K562 (cell line): ENCODE data around the gene SEC31A. TPM values are rescaled to one million over a fixed set of nuclear protein-coding genes. Genes with fewer than 3 reads are reported as not detected.

Experiments
- ATAC-seq: fragments of 200-7000 bp; cut with Tn5 transposase; 3 replicates; pipeline ENCODE4 v1.9.1; 2020; ENCODE audit warnings: moderate library complexity
- BruUV-seq: library from RNA; stranded (reverse); fragments of 400-500 nt; replicated peaks from 2 replicates; lab custom pipeline; 2021; lab: Mats Ljungman, UMichigan
- CTCF ChIA-PET: fragments of 300-600 bp; formaldehyde crosslinking; extraction: SDS; loops from one replicate; lab custom pipeline; 2021; ENCODE audit warnings: low intra/inter-chr PET ratio; lab: Yijun Ruan, JAX
- POLR2A ChIA-PET: fragments of 300-600, 350-650 bp; sonication (Branson Sonifier 250); formaldehyde crosslinking; extraction: SDS; loops from one replicate; lab custom pipeline; 2021; ENCODE audit warnings: antibody characterized with exemption, inconsistent platforms; lab: Yijun Ruan, JAX
- DNase-seq, 4 experiments: peaks; one replicate each; pipeline versions ENCODE4 v3.0.0 to v3.0.0-alpha.2; 2011 to 2018; ENCODE audit warnings: low spot score in 3 of 4, mixed read lengths in 3 of 4; ENCODE audit errors: extremely low read depth in 1 of 4
- FAIRE-seq: peaks from 2 replicates; lab custom pipeline; 2011; peaks lifted over from hg19 to GRCh38; lab: Jason Lieb, UNC
- H2AFZ ChIP-seq: 2 replicates; pipeline ENCODE4 v1.6.0; 2011; ENCODE audit warnings: low read depth, low read length, control low read depth, inconsistent platforms
- H3K27ac ChIP-seq: fragments of 200-600 bp; 3 replicates; pipeline ENCODE4 v1.8.0; 2011; ENCODE audit warnings: low read depth, mild to moderate bottlenecking, control low read depth, inconsistent platforms, low read length, moderate library complexity, mixed read lengths; ENCODE audit errors: extremely low read depth
- H3K27me3 ChIP-seq, 2 experiments: fragments of 300-600 bp in 1 of 2; 2 replicates in 1 of 2; 3 replicates in 1 of 2; pipeline versions ENCODE4 v1.6.0 to v1.8.0; 2011; ENCODE audit warnings: inconsistent platforms in 2 of 2, low read length in 2 of 2, mild to moderate bottlenecking in 1 of 2, mixed read lengths in 1 of 2, moderate library complexity in 1 of 2; ENCODE audit not compliant: control insufficient read depth in 2 of 2, insufficient read depth in 2 of 2
- H3K36me3 ChIP-seq: fragments of 300-600 bp; 3 replicates; pipeline ENCODE4 v1.8.0; 2011; ENCODE audit warnings: mild to moderate bottlenecking, low read length, inconsistent platforms; ENCODE audit not compliant: control insufficient read depth, insufficient read depth
- H3K4me1 ChIP-seq, 2 experiments: fragments of 200-600 bp in 1 of 2; replicated peaks in 1 of 2; 2 replicates in 1 of 2; 3 replicates in 1 of 2; pipeline versions ENCODE4 v1.5.1 to v1.8.0; 2011; ENCODE audit warnings: inconsistent platforms in 2 of 2, low read length in 2 of 2, mild to moderate bottlenecking in 1 of 2, mixed read lengths in 1 of 2, moderate library complexity in 1 of 2; ENCODE audit not compliant: control insufficient read depth in 2 of 2, insufficient read depth in 2 of 2
- H3K4me2 ChIP-seq: 2 replicates; pipeline ENCODE4 v1.6.1; 2011; ENCODE audit warnings: low read length, control low read depth, inconsistent platforms, mixed read lengths; ENCODE audit not compliant: insufficient read depth
- H3K4me3 ChIP-seq: fragments of 200-600 bp; sonication (generic), shearing (Covaris generic); 2 replicates; pipeline ENCODE4 v1.5.1; 2016; ENCODE audit warnings: control low read depth, inconsistent platforms
- H3K79me2 ChIP-seq: fragments of 200-600 bp; 3 replicates; pipeline ENCODE4 v1.8.0; 2011; ENCODE audit warnings: low read length, inconsistent platforms; ENCODE audit not compliant: control insufficient read depth, insufficient read depth
- H3K9ac ChIP-seq, 2 experiments: 2 replicates each; pipeline versions ENCODE4 v1.6.0 to v1.6.1; 2011; ENCODE audit warnings: low read depth in 2 of 2, low read length in 2 of 2, control low read depth in 1 of 2, inconsistent platforms in 1 of 2, mild to moderate bottlenecking in 1 of 2, mixed read lengths in 1 of 2; ENCODE audit not compliant: insufficient read depth in 1 of 2
- H3K9me1 ChIP-seq: one replicate; pipeline ENCODE4 v1.6.0; 2011; ENCODE audit warnings: inconsistent platforms, mild to moderate bottlenecking, low read length, moderate library complexity; ENCODE audit not compliant: control insufficient read depth, insufficient read depth
- H3K9me3 ChIP-seq: replicated peaks from 2 replicates; pipeline ENCODE4 v1.5.1; 2011; ENCODE audit warnings: low read depth, low read length, inconsistent platforms; ENCODE audit not compliant: control insufficient read depth, insufficient read depth
- H4K20me1 ChIP-seq: replicated peaks from 2 replicates; pipeline ENCODE4 v1.6.1; 2011; ENCODE audit warnings: low read length, inconsistent platforms, mixed read lengths; ENCODE audit not compliant: control insufficient read depth, insufficient read depth
- ARID1B ChIP-seq: fragments of 450-650 bp; IDR thresholded peaks from 2 replicates; pipeline ENCODE4 v1.6.1; 2016; ENCODE audit warnings: antibody characterized with exemption, mild to moderate bottlenecking, inconsistent platforms
- CBFA2T3 ChIP-seq: fragments of 450-650 bp; IDR thresholded peaks from 2 replicates; pipeline ENCODE4 v1.6.1; 2017
- EGR1 ChIP-seq: fragments of 450-650 bp; conservative IDR thresholded peaks from 2 replicates; pipeline ENCODE4 v1.6.1; 2017; ENCODE audit warnings: mild to moderate bottlenecking
- FIP1L1 ChIP-seq: fragments of 200-400 bp; formaldehyde crosslinking; IDR thresholded peaks from 2 replicates; pipeline ENCODE4 v1.6.1; 2018; ENCODE audit warnings: mild to moderate bottlenecking, low read depth, low read length; ENCODE audit not compliant: poor library complexity, severe bottlenecking
- FOS ChIP-seq: IDR thresholded peaks from 3 replicates; pipeline ENCODE4 v1.6.1; 2011; ENCODE audit not compliant: insufficient read length; ENCODE audit errors: extremely low read depth
- FOSL1 ChIP-seq: fragments of 200-800 bp; sonication (Bioruptor generic); conservative IDR thresholded peaks from 2 replicates; pipeline ENCODE4 v1.6.1; 2016; ENCODE audit warnings: missing genetic modification characterization, missing compliant biosample characterization
- FOXM1 ChIP-seq, 2 experiments: fragments of 450-650 bp in 1 of 2; sonication (generic) in 1 of 2; formaldehyde crosslinking in 1 of 2; IDR thresholded peaks; 2 replicates each; pipeline versions ENCODE4 v1.6.1 to v1.9.0; 2017 to 2022; ENCODE audit warnings: low read depth in 2 of 2, mild to moderate bottlenecking in 2 of 2, missing genetic modification reagents in 1 of 2, moderate library complexity in 1 of 2
- GABPB2 ChIP-seq: fragments of 250-450 bp; sonication (Bioruptor Pico); conservative IDR thresholded peaks from 2 replicates; pipeline ENCODE4 v1.5.1; 2021; ENCODE audit warnings: mild to moderate bottlenecking
- MEIS2 ChIP-seq: fragments of 450-650 bp; IDR thresholded peaks from 2 replicates; pipeline ENCODE4 v1.6.1; 2014; ENCODE audit warnings: mild to moderate bottlenecking; ENCODE audit not compliant: partially characterized antibody
- NR2C1 ChIP-seq, 2 experiments: fragments of 450-650 bp; IDR thresholded peaks; 2 replicates each; pipeline ENCODE4 v1.6.1; 2017; ENCODE audit warnings: mild to moderate bottlenecking in 2 of 2, antibody characterized with exemption in 1 of 2, inconsistent platforms in 1 of 2, missing compliant biosample characterization in 1 of 2, missing genetic modification characterization in 1 of 2
- NR2C2 ChIP-seq, 2 experiments: fragments of 200-800 bp in 1 of 2; sonication (Bioruptor generic) in 1 of 2; sonication (generic) in 1 of 2; formaldehyde crosslinking in 1 of 2; IDR thresholded peaks; 2 replicates each; pipeline versions ENCODE4 v1.6.1 to v1.8.0; 2016 to 2022; ENCODE audit warnings: mild to moderate bottlenecking in 1 of 2, missing compliant biosample characterization in 1 of 2, missing genetic modification characterization in 1 of 2, missing genetic modification reagents in 1 of 2
- NR4A1 ChIP-seq, 2 experiments: fragments of 250-450 bp in 1 of 2; fragments of 450-650 bp in 1 of 2; sonication (Bioruptor Pico) in 1 of 2; IDR thresholded peaks; 2 replicates each; pipeline versions ENCODE4 v1.4.0 to v1.6.1; 2016 to 2020; ENCODE audit warnings: mild to moderate bottlenecking in 2 of 2, missing compliant biosample characterization in 1 of 2, missing genetic modification characterization in 1 of 2, moderate library complexity in 1 of 2
- RBM39 ChIP-seq: fragments of 200-400 bp; formaldehyde crosslinking; optimal IDR thresholded peaks from 2 replicates; pipeline ENCODE3; 2018; ENCODE audit warnings: low read depth, low read length
- SMARCA4 ChIP-seq: fragments of 450-650 bp; IDR thresholded peaks from 2 replicates; pipeline ENCODE4 v1.6.1; 2016
- TAL1 ChIP-seq: fragments of 450-650 bp; IDR thresholded peaks from 2 replicates; pipeline ENCODE4 v1.6.1; 2016; ENCODE audit warnings: mild to moderate bottlenecking
- ZNF316 ChIP-seq: fragments of 450-650 bp; IDR thresholded peaks from 2 replicates; pipeline ENCODE4 v1.6.1; 2016
- in situ Hi-C: fragments of 300-500 bp; cut with MboI; formaldehyde crosslinking; loops from 4 replicates; pipeline ENCODE4 v1.15.0; 2018; ENCODE audit warnings: inconsistent platforms, mixed read lengths
- intact Hi-C: fragments of 100-400 bp; cut with micrococcal nuclease; formaldehyde crosslinking; loops from 2 replicates; pipeline ENCODE4 v1.14.2; 2022
- polyA plus RNA-seq, 8 experiments: library from polyadenylated mRNA; depleted of rRNA in 4 of 8; stranded (reverse) in 5 of 8; unstranded in 3 of 8; fragments of >200 nt; fragmentation: Nextera tagmentation in 2 of 8; fragmentation: Illumina TruSeq in 1 of 8; extraction: Ambion mirVana in 2 of 8; extraction: Trizol in 1 of 8; gene quantifications; 2 replicates each; pipeline versions ENCODE4 v1.2.1 to v1.2.3, GENCODE V29; 2011 to 2014; ENCODE audit warnings: inconsistent platforms in 1 of 8, missing spikeins in 1 of 8
- total RNA-seq, 7 experiments: library from RNA; depleted of rRNA in 6 of 7; stranded (reverse); fragments of >200 nt in 6 of 7; fragmentation: Illumina TruSeq in 2 of 7; extraction: Trizol in 2 of 7; gene quantifications; 2 replicates each; pipeline versions ENCODE4 v1.2.1 to v1.2.3, GENCODE V29; 2011 to 2021; ENCODE audit warnings: low replicate concordance in 1 of 7
- TF ChIP-seq, protein P1 (sequence below): fragments of 450-650 bp; formaldehyde crosslinking; IDR thresholded peaks from 2 replicates; pipeline ENCODE4 v1.4.0; 2020; ENCODE audit warnings: mild to moderate bottlenecking
- TF ChIP-seq, protein P2 (sequence below): fragments of 250-450 bp; sonication (Bioruptor Pico); IDR thresholded peaks from 2 replicates; pipeline ENCODE4 v1.4.0; 2020

Gene SEC31A
- total and polyA plus RNA-seq, 9 of the 15 experiments (the other 6 are each of a cell fraction or from before 2014, with no cell fraction given): 78.9 to 241 (median 173) TPM

GRCh38 chr4:82885410-82885809, 5.5 kb downstream of the SEC31A start:
- ChIA-PET CTCF (no interaction called here), POLR2A (interaction anchor here (0.8 to 4.0 kb wide), 5 partner anchors 12 to 32 kb away, joined by 3 to 20 read pairs (median 3); partner anchors contain the start of gene THAP9)
- ATAC-seq (0 out of 3 replicates have a peak, but pooled peaks have one; percentile 10), DNase-seq (peak in 1 of 4 experiments; percentile 18), FAIRE-seq (no peak)
- H4K20me1 ChIP-seq: 0 out of 2 replicates have a peak, but pooled peaks cover 10% of the 10 kb centered on the region
- H3K9me1 ChIP-seq: no peaks in the 10 kb centered on the region
- intact Hi-C loops (no loop called here), in situ Hi-C loops (no loop called here)
- peaks cover 99% of the 10 kb centered on the region for H3K79me2 ChIP-seq
- H2AFZ ChIP-seq: no peak overlapping the region
- no peaks in the 10 kb centered on the region for H3K9me3 ChIP-seq
- H3K27ac ChIP-seq: no peak overlapping the region; the same call in 2 of the 3 replicates
- no peaks in the 10 kb centered on the region for H3K27me3 ChIP-seq
- peaks cover 48% of the 10 kb centered on the region for H3K36me3 ChIP-seq
- H3K9ac ChIP-seq: no peak overlapping the region
- 0 out of 2 replicates have a peak overlapping the region, but pooled peaks have one; percentile 4 for H3K4me2 ChIP-seq
- H3K4me3 ChIP-seq: no peak overlapping the region
- BruUV-seq: no TSS peak
- H3K4me1 ChIP-seq: peaks cover 3 to 16% of the 10 kb centered on the region in 2 experiments; a peak in 3 of 5 replicates
- no peak for TF ChIP-seq GABPB2 (CRISPR knock-in tag)
- no peak for TF ChIP-seq FOXM1 (IDR thresholded peaks at IDR 0.05; ENCODE audit: low read depth)
- TF ChIP-seq FOXM1 (CRISPR knock-in tag; IDR thresholded peaks at IDR 0.05; ENCODE audit: low read depth): no peak
- peak; percentile 30; the same call in 1 of the 2 replicates for TF ChIP-seq TAL1
- peak; percentile 34; the same call in 1 of the 2 replicates for TF ChIP-seq SMARCA4
- TF ChIP-seq CBFA2T3: peak; percentile 44; the same call in 1 of the 2 replicates
- TF ChIP-seq ZNF316: peak; percentile 43
- TF ChIP-seq NR4A1 (CRISPR knock-in tag; IDR thresholded peaks at IDR 0.05): no peak
- TF ChIP-seq NR4A1 (tag; IDR thresholded peaks at IDR 0.05): no peak
- TF ChIP-seq FOS: no peak
- no peak for TF ChIP-seq FIP1L1
- TF ChIP-seq, protein P1, sequence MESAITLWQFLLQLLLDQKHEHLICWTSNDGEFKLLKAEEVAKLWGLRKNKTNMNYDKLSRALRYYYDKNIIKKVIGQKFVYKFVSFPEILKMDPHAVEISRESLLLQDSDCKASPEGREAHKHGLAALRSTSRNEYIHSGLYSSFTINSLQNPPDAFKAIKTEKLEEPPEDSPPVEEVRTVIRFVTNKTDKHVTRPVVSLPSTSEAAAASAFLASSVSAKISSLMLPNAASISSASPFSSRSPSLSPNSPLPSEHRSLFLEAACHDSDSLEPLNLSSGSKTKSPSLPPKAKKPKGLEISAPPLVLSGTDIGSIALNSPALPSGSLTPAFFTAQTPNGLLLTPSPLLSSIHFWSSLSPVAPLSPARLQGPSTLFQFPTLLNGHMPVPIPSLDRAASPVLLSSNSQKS (CRISPR knock-in tag): no peak
- no peak for TF ChIP-seq RBM39
- TF ChIP-seq ARID1B: peak; percentile 63
- peak; percentile 31; the same call in 1 of the 2 replicates for TF ChIP-seq FOSL1
- no peak for TF ChIP-seq NR2C2 (CRISPR knock-in tag; IDR thresholded peaks at IDR 0.05)
- TF ChIP-seq NR2C2 (tag; IDR thresholded peaks at IDR 0.05): peak; percentile 41; the same call in 1 of the 2 replicates
- TF ChIP-seq EGR1: no peak
- TF ChIP-seq, protein P2, sequence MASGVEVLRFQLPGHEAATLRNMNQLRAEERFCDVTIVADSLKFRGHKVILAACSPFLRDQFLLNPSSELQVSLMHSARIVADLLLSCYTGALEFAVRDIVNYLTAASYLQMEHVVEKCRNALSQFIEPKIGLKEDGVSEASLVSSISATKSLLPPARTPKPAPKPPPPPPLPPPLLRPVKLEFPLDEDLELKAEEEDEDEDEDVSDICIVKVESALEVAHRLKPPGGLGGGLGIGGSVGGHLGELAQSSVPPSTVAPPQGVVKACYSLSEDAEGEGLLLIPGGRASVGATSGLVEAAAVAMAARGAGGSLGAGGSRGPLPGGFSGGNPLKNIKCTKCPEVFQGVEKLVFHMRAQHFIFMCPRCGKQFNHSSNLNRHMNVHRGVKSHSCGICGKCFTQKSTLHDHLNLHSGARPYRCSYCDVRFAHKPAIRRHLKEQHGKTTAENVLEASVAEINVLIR (CRISPR knock-in tag): no peak
- TF ChIP-seq NR2C1 (IDR thresholded peaks at IDR 0.05): peak; percentile 50; the same call in 1 of the 2 replicates
- peak; percentile 79 for TF ChIP-seq NR2C1 (tag; IDR thresholded peaks at IDR 0.05)
- TF ChIP-seq MEIS2: peak; percentile 89
